ENCODE measurements around the gene GPR15LG. TPM values are rescaled to one million over a fixed set of nuclear protein-coding genes. Genes with fewer than 3 reads are reported as not detected.

GPR15LG gene
- total RNA-seq, 1 experiment from 2014 or later, result not detected

DNA sequence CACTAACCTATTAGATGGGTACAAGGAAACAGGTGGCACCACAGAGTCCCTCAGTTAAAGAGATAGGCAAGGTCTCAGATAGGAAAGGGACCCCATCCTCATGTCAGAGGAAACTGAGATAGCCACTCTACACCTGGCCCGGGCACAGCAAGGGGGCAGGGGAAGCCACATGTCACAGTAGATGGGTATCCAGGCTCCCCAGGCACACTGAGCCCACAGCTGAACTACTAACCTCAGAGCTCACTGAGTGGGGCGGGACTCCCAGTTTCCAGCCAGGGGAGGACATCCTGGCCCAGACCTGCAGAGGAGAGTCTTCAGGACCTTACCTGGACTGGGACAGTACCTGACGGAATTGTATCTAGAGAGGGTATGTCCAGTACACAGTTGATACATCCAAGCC is 17.0 kb downstream of the GPR15LG start:
- Histone ChIP-seq H3K9me2 (ENCODE audit: insufficient read depth) (no peaks in the 10 kb centered on the region), H3K27me3 (ENCODE audit: insufficient read depth, low read length) (no peaks in the 10 kb centered on the region), H3K4me1 (ENCODE audit: control insufficient read depth in 1 of 2, insufficient read depth in 2 of 2, low read length in 2 of 2) (no peaks in the 10 kb centered on the region), H3K27ac (ENCODE audit: low read depth, low read length) (no peak overlapping the region), H3K4me2 (ENCODE audit: low read length) (no peak overlapping the region), H2AFZ (ENCODE audit: low read depth, low read length, poor library complexity, severe bottlenecking) (no peak overlapping the region), H4K20me1 (ENCODE audit: insufficient read depth) (no peaks in the 10 kb centered on the region), H3K79me2 (ENCODE audit: insufficient read depth, low read length) (no peaks in the 10 kb centered on the region), H3K4me3 (replicated peaks in 1 of 2; ENCODE audit: low read depth in 1 of 2, low read length in 2 of 2) (no peak overlapping the region), H3K9me3 (ENCODE audit: control insufficient read depth in 1 of 2, insufficient read depth in 1 of 2, low read depth in 1 of 2, low read length in 2 of 2) (no peaks in the 10 kb centered on the region), H3K9ac (ENCODE audit: low read length) (no peak overlapping the region), H3K36me3 (ENCODE audit: control insufficient read depth in 1 of 2, insufficient read depth in 2 of 2, low read length in 2 of 2) (no peaks in the 10 kb centered on the region)
- DNase-seq (ENCODE audit: low read depth, low spot score) (no peak), ATAC-seq (no peak)
- TF ChIP-seq RAD21 (IDR thresholded peaks at IDR 0.05; ENCODE audit: low read depth), result no peak
- TF ChIP-seq EGR1 (IDR thresholded peaks at IDR 0.05; ENCODE audit: low read depth), result no peak
- TF ChIP-seq JUND (IDR thresholded peaks at IDR 0.05), result no peak
- TF ChIP-seq, protein P1, sequence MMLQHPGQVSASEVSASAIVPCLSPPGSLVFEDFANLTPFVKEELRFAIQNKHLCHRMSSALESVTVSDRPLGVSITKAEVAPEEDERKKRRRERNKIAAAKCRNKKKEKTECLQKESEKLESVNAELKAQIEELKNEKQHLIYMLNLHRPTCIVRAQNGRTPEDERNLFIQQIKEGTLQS (IDR thresholded peaks at IDR 0.05), result no peak
- TF ChIP-seq ZFX (IDR thresholded peaks at IDR 0.05), result no peak
- no peak for TF ChIP-seq YY1 (IDR thresholded peaks at IDR 0.05; ENCODE audit: extremely low read depth, insufficient replicate concordance, low read depth, low read length)
- no peak for TF ChIP-seq ZNF274 (IDR thresholded peaks at IDR 0.05; ENCODE audit: low read depth, low read length)
- TF ChIP-seq, protein P2, sequence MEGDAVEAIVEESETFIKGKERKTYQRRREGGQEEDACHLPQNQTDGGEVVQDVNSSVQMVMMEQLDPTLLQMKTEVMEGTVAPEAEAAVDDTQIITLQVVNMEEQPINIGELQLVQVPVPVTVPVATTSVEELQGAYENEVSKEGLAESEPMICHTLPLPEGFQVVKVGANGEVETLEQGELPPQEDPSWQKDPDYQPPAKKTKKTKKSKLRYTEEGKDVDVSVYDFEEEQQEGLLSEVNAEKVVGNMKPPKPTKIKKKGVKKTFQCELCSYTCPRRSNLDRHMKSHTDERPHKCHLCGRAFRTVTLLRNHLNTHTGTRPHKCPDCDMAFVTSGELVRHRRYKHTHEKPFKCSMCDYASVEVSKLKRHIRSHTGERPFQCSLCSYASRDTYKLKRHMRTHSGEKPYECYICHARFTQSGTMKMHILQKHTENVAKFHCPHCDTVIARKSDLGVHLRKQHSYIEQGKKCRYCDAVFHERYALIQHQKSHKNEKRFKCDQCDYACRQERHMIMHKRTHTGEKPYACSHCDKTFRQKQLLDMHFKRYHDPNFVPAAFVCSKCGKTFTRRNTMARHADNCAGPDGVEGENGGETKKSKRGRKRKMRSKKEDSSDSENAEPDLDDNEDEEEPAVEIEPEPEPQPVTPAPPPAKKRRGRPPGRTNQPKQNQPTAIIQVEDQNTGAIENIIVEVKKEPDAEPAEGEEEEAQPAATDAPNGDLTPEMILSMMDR (IDR thresholded peaks at IDR 0.05 in 2 of 3, conservative IDR thresholded peaks at IDR 0.05 in 1 of 3; ENCODE audit: borderline replicate concordance in 1 of 3, insufficient read depth in 1 of 3, low read depth in 2 of 3, low read length in 2 of 3), result no peak
- TF ChIP-seq FOSL1 (IDR thresholded peaks at IDR 0.05; ENCODE audit: low read depth), result no peak
- TF ChIP-seq POLR2AphosphoS5 (IDR thresholded peaks at IDR 0.05; ENCODE audit: low read depth, low read length), result no peak
- TF ChIP-seq EZH2 (IDR thresholded peaks at IDR 0.05), result no peak
- TF ChIP-seq SP1 (IDR thresholded peaks at IDR 0.05; ENCODE audit: low read depth), result no peak
- intact Hi-C loops (cut with micrococcal nuclease), result no loop called here
- ChIA-PET CTCF (interaction anchor here (1.8 kb wide), 1 partner anchor 15 kb away, joined by 5 read pairs; no protein-coding TSS in a partner anchor), POLR2A (no interaction called here), RAD21 (ENCODE audit: low non-redundant PET in 1 of 2, low total read pairs in 2 of 2, uncharacterized antibody in 2 of 2, unreplicated experiment in 2 of 2) (no interaction called here)
- no TSS peak for BruUV-seq (replicated peaks)
